Central memory CD8-positive, alpha-beta T cell (primary cell): ENCODE measurements around the gene MTMR1.

Experiments used
- ATAC-seq: fragments of 150-1000 bp; cut with Tn5 transposase; replicated peaks from 2 replicates; pipeline ENCODE4 v1.10.0; 2022; ENCODE audit warnings: mild to moderate bottlenecking, moderate FRiP score, moderate number of reproducible peaks; ENCODE audit not compliant: poor library complexity, severe bottlenecking; ENCODE audit errors: extremely low read depth
- DNase-seq, 2 donors: peaks; one replicate each; pipeline ENCODE4 v3.0.0; 2021; ENCODE audit warnings: low spot score in 2 of 2
- H3K27ac Mint-ChIP-seq: one replicate; pipeline ENCODE4 v1.8.0; 2022; ENCODE audit warnings: low read depth, mild to moderate bottlenecking, moderate library complexity, mixed read lengths
- H3K27me3 Mint-ChIP-seq: one replicate; pipeline ENCODE4 v1.8.0; 2022; ENCODE audit warnings: mixed read lengths
- H3K36me3 Mint-ChIP-seq: one replicate; pipeline ENCODE4 v1.8.0; 2022; ENCODE audit warnings: mild to moderate bottlenecking, moderate library complexity, mixed read lengths; ENCODE audit not compliant: insufficient read depth
- H3K4me1 Mint-ChIP-seq: one replicate; pipeline ENCODE4 v1.8.0; 2022; ENCODE audit warnings: mixed read lengths
- H3K4me3 Mint-ChIP-seq: one replicate; pipeline ENCODE4 v1.8.0; 2022; ENCODE audit warnings: mild to moderate bottlenecking, moderate library complexity, mixed read lengths
- H3K9me3 Mint-ChIP-seq: one replicate; pipeline ENCODE4 v1.8.0; 2022; ENCODE audit warnings: mixed read lengths

Gene MTMR1

DNA sequence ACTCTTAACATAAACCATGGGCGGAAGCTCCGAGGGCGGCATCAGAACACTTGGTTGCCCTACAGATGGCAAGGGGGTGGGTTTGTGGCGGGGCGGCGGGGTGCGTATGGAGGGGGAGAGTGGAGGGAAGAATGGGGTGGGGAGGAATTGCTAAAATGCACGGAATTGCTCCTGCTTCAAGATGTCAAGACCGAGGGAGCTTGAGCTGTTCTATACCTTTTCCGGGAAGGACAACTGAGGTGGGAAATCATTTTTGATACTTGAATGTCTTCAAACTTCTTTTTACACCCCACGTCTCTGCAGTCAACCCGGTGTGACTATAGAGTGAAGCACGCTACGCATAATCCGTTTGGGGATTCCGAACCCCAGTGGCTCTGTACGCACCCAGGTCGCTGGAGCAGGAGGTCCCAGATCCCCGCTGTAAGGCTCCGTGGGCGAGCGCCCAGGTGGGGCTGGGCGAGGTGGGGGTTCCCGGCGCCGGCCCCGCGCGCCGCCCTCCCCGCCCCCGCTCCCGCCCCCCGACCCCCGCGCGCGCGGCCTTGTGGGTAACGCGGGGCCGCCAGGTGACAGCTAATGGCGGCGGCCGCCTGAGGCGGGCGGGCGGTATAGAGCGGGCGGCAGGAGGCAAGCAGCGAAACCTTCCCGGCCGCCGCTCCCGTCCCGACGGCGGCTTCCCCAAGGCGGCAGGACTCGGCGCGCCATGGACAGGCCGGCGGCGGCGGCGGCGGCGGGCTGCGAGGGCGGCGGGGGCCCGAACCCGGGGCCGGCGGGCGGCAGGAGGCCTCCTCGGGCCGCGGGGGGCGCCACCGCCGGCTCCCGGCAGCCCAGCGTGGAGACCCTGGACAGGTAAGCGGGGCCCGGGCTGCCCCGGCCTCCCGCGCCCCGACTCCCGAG, at the start of gene MTMR1:
MTMR1 (plus strand) TSS at position 566 of the 894 bp plus-strand sequence; CDS start at position 701, 135 bp downstream.
- H3K4me1 Mint-ChIP-seq: peaks cover 53% of the 10 kb centered on the region

DNA sequence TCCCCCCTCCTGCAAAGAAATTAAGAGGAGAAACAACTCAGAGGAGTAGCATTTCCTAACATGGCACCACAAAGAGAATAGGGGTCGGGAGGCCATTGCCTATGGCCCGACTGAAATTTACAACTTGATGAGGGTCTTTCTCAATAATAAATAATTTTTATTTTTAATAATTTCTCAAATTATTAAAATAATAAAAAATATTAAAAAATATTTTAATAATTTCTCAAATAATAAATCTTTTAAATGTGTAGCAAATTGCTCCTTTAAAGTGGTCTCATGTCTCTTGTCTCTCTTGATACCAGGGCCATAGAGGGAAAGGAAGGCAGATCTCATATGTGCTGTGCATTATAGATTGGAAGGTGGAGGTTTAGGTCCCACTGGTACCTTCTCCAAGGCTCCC, 49.2 kb upstream of the MTMR1 start:
- no peaks in the 10 kb centered on the region for H3K27me3 Mint-ChIP-seq
- H3K9me3 Mint-ChIP-seq: no peaks in the 10 kb centered on the region
- H3K27ac Mint-ChIP-seq: no peak overlapping the region
- peaks cover under 1% of the 10 kb centered on the region for H3K4me1 Mint-ChIP-seq
- no peak overlapping the region for H3K4me3 Mint-ChIP-seq
- DNase-seq (no peak), ATAC-seq (no peak)
- peaks cover 19% of the 10 kb centered on the region for H3K36me3 Mint-ChIP-seq

More for the DNA sequence above, at the start of gene MTMR1:
- Mint-ChIP-seq H3K27me3 (no peaks in the 10 kb centered on the region), H3K27ac (peak within 1 kb of the TSS; percentile 92), H3K36me3 (peaks cover 11% of the 10 kb centered on the region), H3K9me3 (no peaks in the 10 kb centered on the region), H3K4me3 (peak within 1 kb of the TSS; percentile 86)
- peak; percentile 19 to 29 for DNase-seq
- ATAC-seq: peak; percentile 59

DNA sequence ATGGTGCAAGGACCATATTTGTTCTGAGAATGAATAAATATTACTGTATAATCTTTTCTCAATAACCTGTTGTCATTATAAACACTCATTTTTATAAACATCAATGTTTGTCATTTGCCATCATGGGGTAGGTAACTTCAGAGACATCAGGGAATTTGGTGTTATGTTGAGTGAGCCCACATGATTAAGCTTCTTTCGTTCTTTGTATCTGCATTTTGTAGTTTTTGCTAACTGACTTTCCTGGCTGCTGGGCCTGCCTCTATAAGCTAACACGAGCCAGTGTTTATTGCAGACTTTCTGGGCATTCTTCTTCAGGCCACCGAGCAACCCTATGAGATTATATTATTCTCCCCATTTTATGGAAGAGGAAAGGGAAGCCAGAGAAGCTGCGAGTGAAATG, 48.8 kb upstream of the MTMR1 start:
- peaks cover 20% of the 10 kb centered on the region for H3K36me3 Mint-ChIP-seq
- H3K27me3 Mint-ChIP-seq: no peaks in the 10 kb centered on the region
- no peak overlapping the region for H3K27ac Mint-ChIP-seq
- DNase-seq (no peak), ATAC-seq (no peak)
- peaks cover 4% of the 10 kb centered on the region for H3K4me1 Mint-ChIP-seq
- H3K4me3 Mint-ChIP-seq: no peak overlapping the region
- H3K9me3 Mint-ChIP-seq: no peaks in the 10 kb centered on the region

DNA sequence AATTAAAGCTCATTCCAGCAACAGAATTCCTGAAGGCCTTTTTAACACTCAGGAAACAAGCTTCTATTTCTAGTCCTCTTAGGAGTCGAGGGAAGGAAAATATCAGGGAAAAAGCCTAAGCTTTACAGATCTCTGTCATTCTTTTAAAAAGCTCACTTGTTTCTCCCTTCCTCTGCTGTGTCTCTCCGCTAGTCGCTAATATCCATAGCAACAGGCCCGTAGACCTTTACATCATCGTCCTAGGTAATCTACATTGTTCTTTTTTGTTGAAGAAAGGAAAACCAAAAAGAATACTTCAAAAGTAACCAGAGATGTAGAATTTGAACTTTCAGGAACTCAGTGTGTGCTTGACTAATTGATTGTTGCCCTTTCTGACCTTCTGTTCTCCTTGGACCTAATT, 45.9 kb upstream of the MTMR1 start:
- Mint-ChIP-seq H3K9me3 (no peaks in the 10 kb centered on the region), H3K27ac (no peak overlapping the region), H3K4me3 (no peak overlapping the region), H3K4me1 (peaks cover 9% of the 10 kb centered on the region), H3K27me3 (no peaks in the 10 kb centered on the region), H3K36me3 (peaks cover 25% of the 10 kb centered on the region)
- DNase-seq: no peak
- ATAC-seq: no peak

- Mint-ChIP-seq H3K27ac (no peak overlapping the region), H3K27me3 (no peaks in the 10 kb centered on the region), H3K4me3 (no peak overlapping the region), H3K4me1 (peaks cover 9% of the 10 kb centered on the region), H3K36me3 (peaks cover 25% of the 10 kb centered on the region), H3K9me3 (no peaks in the 10 kb centered on the region)
- ATAC-seq (no peak), DNase-seq (no peak)
These were observed 44.8 kb upstream of the MTMR1 start for GRCh38 chrX:150648296-150648940.

- peaks cover 25% of the 10 kb centered on the region for H3K36me3 Mint-ChIP-seq
- DNase-seq (no peak), ATAC-seq (no peak)
- peaks cover 9% of the 10 kb centered on the region for H3K4me1 Mint-ChIP-seq
- no peaks in the 10 kb centered on the region for H3K27me3 Mint-ChIP-seq
- H3K4me3 Mint-ChIP-seq: no peak overlapping the region
- H3K9me3 Mint-ChIP-seq: no peaks in the 10 kb centered on the region
- no peak overlapping the region for H3K27ac Mint-ChIP-seq
These were observed 43.9 kb upstream of the MTMR1 start for GRCh38 chrX:150649096-150649870.

DNA sequence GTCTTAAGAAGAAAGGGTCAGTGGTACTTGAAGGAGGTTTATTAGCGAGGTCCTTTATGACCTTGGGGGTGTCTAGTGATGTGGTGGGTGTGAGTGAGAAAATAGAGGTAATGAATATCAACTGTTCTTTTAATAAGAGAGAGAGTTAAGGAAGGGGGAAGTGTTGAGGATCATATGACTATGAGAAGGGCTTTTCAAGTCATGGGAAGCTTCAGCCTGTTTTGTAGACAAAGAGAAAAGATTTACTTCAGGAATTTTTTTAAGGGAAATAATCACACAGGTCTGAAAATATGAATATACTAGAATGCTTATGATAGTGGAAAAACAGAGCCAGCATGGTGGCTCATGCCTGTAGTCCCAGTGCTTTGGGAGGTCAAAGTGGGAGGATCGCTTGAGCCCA, 41.3 kb upstream of the MTMR1 start:
- peak overlapping the region; percentile 38 for H3K27ac Mint-ChIP-seq

GRCh38 chrX:150655788-150656187, 37.4 kb upstream of the MTMR1 start:
- ATAC-seq: no peak
- Mint-ChIP-seq H3K27ac (no peak overlapping the region), H3K4me3 (no peak overlapping the region), H3K27me3 (no peaks in the 10 kb centered on the region), H3K4me1 (peaks cover 6% of the 10 kb centered on the region), H3K36me3 (peaks cover 18% of the 10 kb centered on the region), H3K9me3 (no peaks in the 10 kb centered on the region)
- no peak for DNase-seq

More for the DNA sequence above, 41.3 kb upstream of the MTMR1 start:
- Mint-ChIP-seq H3K4me3 (no peak overlapping the region), H3K27me3 (no peaks in the 10 kb centered on the region), H3K36me3 (peaks cover 22% of the 10 kb centered on the region), H3K4me1 (peaks cover 9% of the 10 kb centered on the region), H3K9me3 (no peaks in the 10 kb centered on the region)
- DNase-seq (no peak), ATAC-seq (no peak)

- no peak for ATAC-seq
- Mint-ChIP-seq H3K36me3 (peaks cover 32% of the 10 kb centered on the region), H3K4me1 (no peaks in the 10 kb centered on the region), H3K4me3 (no peak overlapping the region), H3K9me3 (no peaks in the 10 kb centered on the region), H3K27ac (no peak overlapping the region), H3K27me3 (no peaks in the 10 kb centered on the region)
- no peak for DNase-seq
These were observed 30.1 kb upstream of the MTMR1 start for GRCh38 chrX:150663073-150663472.

GRCh38 chrX:150664290-150664689, 28.9 kb upstream of the MTMR1 start:
- Mint-ChIP-seq H3K9me3 (no peaks in the 10 kb centered on the region), H3K36me3 (peaks cover 27% of the 10 kb centered on the region)

DNA sequence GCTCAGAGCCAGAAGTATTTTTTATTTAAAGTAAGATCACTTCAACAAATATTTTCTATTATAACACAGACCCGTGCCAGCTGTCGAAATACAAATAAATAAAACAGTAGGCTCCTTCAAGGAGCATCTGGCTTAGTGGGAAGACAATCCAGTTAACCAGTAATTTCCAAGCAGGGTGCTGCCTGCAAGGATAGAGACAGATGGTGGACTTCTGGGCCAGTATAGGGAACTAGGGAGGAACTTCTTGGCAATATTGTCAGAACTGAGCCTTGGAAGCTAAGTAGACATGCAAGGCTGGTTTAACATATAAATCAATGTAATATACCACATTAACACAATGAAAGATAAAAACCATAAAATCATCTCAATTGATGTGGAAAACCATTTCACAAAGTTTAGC, 17.0 kb upstream of the MTMR1 start:
- Mint-ChIP-seq H3K27me3 (no peaks in the 10 kb centered on the region), H3K4me1 (no peaks in the 10 kb centered on the region), H3K36me3 (peaks cover 2% of the 10 kb centered on the region), H3K27ac (no peak overlapping the region), H3K4me3 (no peak overlapping the region), H3K9me3 (no peaks in the 10 kb centered on the region)
- DNase-seq (no peak), ATAC-seq (no peak)

More at GRCh38 chrX:150664290-150664689, 28.9 kb upstream of the MTMR1 start:
- Mint-ChIP-seq H3K27ac (no peak overlapping the region), H3K4me1 (no peaks in the 10 kb centered on the region), H3K27me3 (no peaks in the 10 kb centered on the region), H3K4me3 (no peak overlapping the region)
- ATAC-seq: no peak
- no peak for DNase-seq

GRCh38 chrX:150680974-150681373, 12.2 kb upstream of the MTMR1 start:
- H3K4me1 Mint-ChIP-seq: peaks cover 5% of the 10 kb centered on the region
- no peaks in the 10 kb centered on the region for H3K36me3 Mint-ChIP-seq
- DNase-seq (no peak), ATAC-seq (no peak)
- no peak overlapping the region for H3K4me3 Mint-ChIP-seq
- H3K27ac Mint-ChIP-seq: no peak overlapping the region
- no peaks in the 10 kb centered on the region for H3K27me3 Mint-ChIP-seq
- H3K9me3 Mint-ChIP-seq: no peaks in the 10 kb centered on the region
